Left lung (tissue), 10 donors: ENCODE measurements around the gene EDDM13. TPM values are rescaled to one million over a fixed set of nuclear protein-coding genes. Genes with fewer than 3 reads are reported as not detected.
"Not testable (repeated sequence)": the region's sequence is repeated elsewhere in the genome, so short reads cannot be mapped to it uniquely, and the experiment has no call there.

Experiments used
- ATAC-seq: fragments of 200-7000 bp; cut with Tn5 transposase; one replicate; pipeline ENCODE4 v1.9.1; 2020; ENCODE audit warnings: moderate library complexity
- DNase-seq, 4 donors: peaks; one replicate each; pipeline ENCODE4 v3.0.0-alpha.2; 2013 to 2020
- H3K27ac ChIP-seq, 2 donors: fragments of 200-600 bp; sonication (generic) in 1 of 2; one replicate each; pipeline versions ENCODE4 v1.5.0 to v1.8.0; 2020 to 2021
- H3K27me3 ChIP-seq, 2 donors: fragments of 200-600 bp; sonication (generic) in 1 of 2; one replicate each; pipeline versions ENCODE4 v1.5.0 to v1.8.0; 2020 to 2021
- H3K36me3 ChIP-seq, 2 donors: fragments of 200-600 bp; sonication (generic) in 1 of 2; one replicate each; pipeline versions ENCODE4 v1.5.0 to v1.8.0; 2020 to 2021
- H3K4me1 ChIP-seq, 2 donors: fragments of 200-600 bp; one replicate each; pipeline ENCODE4 v1.8.0; 2021
- H3K4me3 ChIP-seq, 2 donors: fragments of 200-600 bp; sonication (generic) in 1 of 2; one replicate each; pipeline versions ENCODE4 v1.5.0 to v1.8.0; 2020 to 2021; ENCODE audit warnings: mild to moderate bottlenecking in 1 of 2
- H3K9me3 ChIP-seq, 2 donors: fragments of 200-600 bp; sonication (generic) in 1 of 2; one replicate each; pipeline versions ENCODE4 v1.5.0 to v1.8.0; 2020 to 2021
- intact Hi-C, 2 donors: fragments of 100-400 bp; cut with DNase I; formaldehyde crosslinking; loops; one replicate each; pipeline versions ENCODE4 v1.11.2 to v1.14.2; 2022
- polyA plus RNA-seq, 6 donors: library from polyadenylated mRNA; unstranded; fragments of 120-200 nt; gene quantifications; one replicate each; pipeline ENCODE4 v1.2.1, GENCODE V29; 2013; ENCODE audit not compliant: insufficient read length in 6 of 6
- total RNA-seq, 2 donors: library from RNA; stranded (reverse); fragmentation: NEBNext Ultra II Directional; extraction: Animal tissue kit (Norgen Biotek cat#: 25700); gene quantifications; one replicate each; pipeline ENCODE4 v1.2.1, GENCODE V29; 2021
- TF ChIP-seq, protein P1 (sequence below), 2 donors: fragments of 200-600 bp; sonication (generic) in 1 of 2; IDR thresholded peaks; one replicate each; pipeline versions ENCODE4 v1.5.0 to v1.8.0; 2021; ENCODE audit warnings: antibody characterized with exemption in 2 of 2
- donor health status: DM: no; HTN: yes; CAD: no.
- donor health status: DM: no; HTN: no; CAD: no.

EDDM13 gene
- total and polyA plus RNA-seq, 8 donors = 4.1 to 10.1 (median 6.2) TPM; not detected in 2

DNA sequence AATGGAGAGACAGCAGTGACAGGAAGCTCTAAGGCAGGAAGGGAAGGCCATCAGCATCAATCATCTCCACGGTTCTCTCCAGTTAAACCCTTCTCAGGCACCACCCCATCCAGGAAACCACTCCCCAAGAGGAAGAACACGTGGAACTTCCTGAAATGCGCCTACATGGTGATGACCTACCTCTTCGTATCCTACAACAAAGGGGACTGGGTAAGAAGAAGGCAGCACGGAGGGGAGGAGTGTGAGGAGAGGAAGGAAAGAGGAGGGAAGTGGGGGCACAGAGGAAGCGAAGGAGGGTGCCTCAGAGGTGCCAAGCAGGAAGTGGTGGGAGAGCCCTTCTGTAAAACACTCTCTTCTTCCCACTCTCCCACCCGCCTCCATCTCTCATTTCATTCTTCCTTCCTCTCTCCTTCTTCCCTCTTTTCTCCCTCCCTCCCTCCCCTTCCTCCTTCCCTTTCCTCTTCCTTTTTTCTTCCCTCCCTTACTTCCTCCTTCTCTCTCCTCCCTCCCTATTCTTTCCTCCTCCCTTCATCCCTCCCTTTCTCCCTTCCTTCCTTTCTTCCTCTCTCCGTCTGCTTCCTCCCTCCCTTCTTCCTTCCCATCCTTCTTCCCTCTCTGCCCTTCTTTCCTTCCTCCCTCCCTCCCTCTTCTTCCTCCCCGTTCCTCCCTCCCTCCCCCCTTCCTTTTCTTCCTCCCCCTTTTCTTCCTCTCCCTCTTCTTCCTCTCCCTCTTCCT is 29.5 kb downstream of the EDDM13 start:
- intact Hi-C loops = no loop called here
- TF ChIP-seq, protein P1, sequence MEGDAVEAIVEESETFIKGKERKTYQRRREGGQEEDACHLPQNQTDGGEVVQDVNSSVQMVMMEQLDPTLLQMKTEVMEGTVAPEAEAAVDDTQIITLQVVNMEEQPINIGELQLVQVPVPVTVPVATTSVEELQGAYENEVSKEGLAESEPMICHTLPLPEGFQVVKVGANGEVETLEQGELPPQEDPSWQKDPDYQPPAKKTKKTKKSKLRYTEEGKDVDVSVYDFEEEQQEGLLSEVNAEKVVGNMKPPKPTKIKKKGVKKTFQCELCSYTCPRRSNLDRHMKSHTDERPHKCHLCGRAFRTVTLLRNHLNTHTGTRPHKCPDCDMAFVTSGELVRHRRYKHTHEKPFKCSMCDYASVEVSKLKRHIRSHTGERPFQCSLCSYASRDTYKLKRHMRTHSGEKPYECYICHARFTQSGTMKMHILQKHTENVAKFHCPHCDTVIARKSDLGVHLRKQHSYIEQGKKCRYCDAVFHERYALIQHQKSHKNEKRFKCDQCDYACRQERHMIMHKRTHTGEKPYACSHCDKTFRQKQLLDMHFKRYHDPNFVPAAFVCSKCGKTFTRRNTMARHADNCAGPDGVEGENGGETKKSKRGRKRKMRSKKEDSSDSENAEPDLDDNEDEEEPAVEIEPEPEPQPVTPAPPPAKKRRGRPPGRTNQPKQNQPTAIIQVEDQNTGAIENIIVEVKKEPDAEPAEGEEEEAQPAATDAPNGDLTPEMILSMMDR (IDR thresholded peaks at IDR 0.05) = no peak
- no peak for ATAC-seq
- H3K9me3 ChIP-seq = no peaks in the 10 kb centered on the region
- peaks cover 0 to 15% of the 10 kb centered on the region in 2 donors for H3K36me3 ChIP-seq
- H3K27me3 ChIP-seq = no peaks in the 10 kb centered on the region
- peak overlapping the region; percentile 7 to 54 for H3K27ac ChIP-seq
- no peak for DNase-seq
- no peaks in the 10 kb centered on the region for H3K4me1 ChIP-seq
- H3K4me3 ChIP-seq = no peak overlapping the region

DNA sequence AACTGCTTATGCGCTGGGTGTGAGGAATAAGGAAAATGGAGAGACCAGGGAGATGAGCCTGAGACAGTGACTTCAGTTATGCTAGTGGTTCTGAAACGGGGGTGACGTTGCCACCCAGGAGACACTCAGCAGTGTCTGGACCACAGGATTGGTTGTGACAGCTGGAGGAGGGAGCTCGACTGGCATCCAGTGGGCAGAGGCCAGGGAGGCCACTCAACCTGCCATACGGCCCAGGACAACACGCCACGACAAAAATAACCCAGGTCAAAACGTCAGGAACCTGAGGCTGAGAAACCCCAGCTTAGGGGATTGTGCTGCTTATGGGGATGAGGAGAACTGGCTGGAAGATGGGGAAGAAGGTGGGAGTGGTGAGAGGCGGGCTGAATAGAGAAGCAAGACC is 31.7 kb downstream of the EDDM13 start:
- H3K4me3 ChIP-seq = no peak overlapping the region
- peaks cover 0 to 16% of the 10 kb centered on the region in 2 donors for H3K36me3 ChIP-seq
- DNase-seq (no peak), ATAC-seq (no peak)
- H3K27ac ChIP-seq = no peak overlapping the region
- no peaks in the 10 kb centered on the region for H3K27me3 ChIP-seq
- intact Hi-C loops = no loop called here
- H3K4me1 ChIP-seq = peaks cover 0 to under 1% of the 10 kb centered on the region in 2 donors
- H3K9me3 ChIP-seq = no peaks in the 10 kb centered on the region
- TF ChIP-seq, protein P1 (IDR thresholded peaks at IDR 0.05) = no peak

DNA sequence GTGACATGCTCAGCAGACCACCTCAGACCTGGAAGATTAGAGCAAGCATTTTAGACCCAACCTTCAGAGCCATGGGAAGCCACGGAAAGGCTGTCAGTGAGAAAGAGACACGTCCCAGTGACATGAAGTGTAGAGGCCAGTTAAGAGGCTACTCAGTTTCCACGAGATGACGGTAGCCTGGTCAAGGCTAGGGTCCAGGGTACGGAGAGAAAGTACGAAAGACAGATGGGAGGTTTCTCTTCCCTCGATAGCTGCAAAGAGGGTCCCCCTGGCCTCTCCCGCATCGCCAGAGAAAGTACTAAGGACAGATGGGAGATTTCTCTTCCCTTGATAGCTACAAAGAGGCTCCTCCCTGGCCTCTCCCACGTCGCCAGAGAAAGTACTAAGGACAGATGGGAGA is 33.5 kb downstream of the EDDM13 start:
- no peak for ATAC-seq
- Histone ChIP-seq H3K27me3 (no peaks in the 10 kb centered on the region), H3K4me1 (peaks cover 0 to 4% of the 10 kb centered on the region in 2 donors), H3K4me3 (no peak overlapping the region), H3K9me3 (no peaks in the 10 kb centered on the region), H3K27ac (peak overlapping the region; percentile 58 to 70), H3K36me3 (peaks cover 0 to 16% of the 10 kb centered on the region in 2 donors)
- intact Hi-C loops = no loop called here
- DNase-seq = peak in 1 of 4 donors; percentile 24
- TF ChIP-seq, protein P1 (IDR thresholded peaks at IDR 0.05) = no peak

DNA sequence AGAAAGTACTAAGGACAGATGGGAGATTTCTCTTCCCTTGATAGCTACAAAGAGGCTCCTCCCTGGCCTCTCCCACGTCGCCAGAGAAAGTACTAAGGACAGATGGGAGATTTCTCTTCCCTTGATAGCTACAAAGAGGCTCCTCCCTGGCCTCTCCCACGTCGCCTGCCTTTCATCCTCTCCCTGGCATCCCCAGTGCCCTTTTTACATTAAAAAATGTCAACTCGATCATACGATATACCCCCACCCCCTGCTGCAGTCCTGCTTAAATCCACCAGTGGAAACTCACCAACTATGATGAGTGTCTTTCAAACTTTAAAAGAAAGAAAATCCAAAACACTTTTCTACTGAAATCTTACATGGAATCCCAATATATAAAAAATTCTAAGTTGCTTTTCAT is 34.5 kb downstream of the EDDM13 start:
- ATAC-seq, intact Hi-C loops, H3K9me3 ChIP-seq, H3K4me3 ChIP-seq, H3K27me3 ChIP-seq, H3K4me1 ChIP-seq: not testable (repeated sequence)
- DNase-seq = peak in 1 of 4 donors; percentile 42
- Histone ChIP-seq H3K27ac (peak overlapping the region; percentile 30 to 56), H3K36me3 (peaks cover 0 to 16% of the 10 kb centered on the region in 2 donors)

DNA sequence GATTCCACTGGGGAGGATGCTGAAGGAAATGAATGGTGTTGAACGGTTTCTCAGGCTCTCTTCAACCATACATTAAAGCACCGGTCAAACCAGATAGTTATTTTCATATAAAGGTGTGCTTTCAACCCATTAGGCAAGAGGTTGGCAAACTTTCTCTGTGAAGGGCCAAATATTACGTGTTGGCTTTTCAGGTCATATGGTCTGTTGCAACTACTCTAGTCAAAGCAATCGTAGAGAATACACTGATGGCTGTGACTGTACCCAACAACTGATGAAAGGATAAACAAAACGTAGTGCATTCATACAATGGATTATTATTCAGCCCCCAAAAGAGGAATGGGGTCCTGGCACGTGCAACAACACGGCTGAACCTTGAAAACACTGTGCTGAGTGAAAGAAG is 36.2 kb downstream of the EDDM13 start:
- no peak overlapping the region for H3K4me3 ChIP-seq
- DNase-seq (no peak), ATAC-seq (no peak)
- peaks cover 0 to 7% of the 10 kb centered on the region in 2 donors for H3K36me3 ChIP-seq
- no peak overlapping the region for H3K27ac ChIP-seq
- intact Hi-C loops = no loop called here
- H3K4me1 ChIP-seq = peaks cover 0 to 20% of the 10 kb centered on the region in 2 donors
- H3K9me3 ChIP-seq = no peaks in the 10 kb centered on the region
- no peaks in the 10 kb centered on the region for H3K27me3 ChIP-seq
- TF ChIP-seq, protein P1 (IDR thresholded peaks at IDR 0.05) = no peak
